Activated CD8-positive, alpha-beta T cell treated with anti-CD3 and anti-CD28 coated beads for 36 hours (primary cell): ENCODE measurements around the gene LRRC3. TPM values are rescaled to one million over a fixed set of nuclear protein-coding genes. Genes with fewer than 3 reads are reported as not detected.

Experiments used
- ATAC-seq: fragments of 200-7000 bp; cut with Tn5 transposase; one replicate; pipeline ENCODE4 v1.10.0; 2021; ENCODE audit warnings: mild to moderate bottlenecking, moderate library complexity
- CTCF ChIA-PET: fragments of 350-600 bp; sonication (Branson Sonifier 250); formaldehyde crosslinking; loops from one replicate; lab custom pipeline; 2021; ENCODE audit warnings: antibody characterized with exemption; lab: Charles Lee
- POLR2A ChIA-PET: fragments of 350-600 bp; sonication (Branson Sonifier 250); formaldehyde crosslinking; loops from one replicate; lab custom pipeline; 2021; ENCODE audit warnings: antibody characterized with exemption; lab: Charles Lee
- DNase-seq: peaks from one replicate; pipeline ENCODE4 v3.0.0-alpha.2; 2020
- H3K27ac Mint-ChIP-seq: one replicate; pipeline ENCODE4 v1.8.0; 2021; ENCODE audit warnings: mild to moderate bottlenecking, mixed read lengths
- H3K27me3 Mint-ChIP-seq: one replicate; pipeline ENCODE4 v1.8.0; 2021; ENCODE audit warnings: mixed read lengths
- H3K36me3 Mint-ChIP-seq: one replicate; pipeline ENCODE4 v1.8.0; 2021; ENCODE audit warnings: low read depth, mixed read lengths
- H3K4me1 Mint-ChIP-seq: one replicate; pipeline ENCODE4 v1.8.0; 2021; ENCODE audit warnings: low read depth, mixed read lengths
- H3K4me3 Mint-ChIP-seq: one replicate; pipeline ENCODE4 v1.8.0; 2021; ENCODE audit warnings: mild to moderate bottlenecking, moderate library complexity, mixed read lengths
- H3K9me3 Mint-ChIP-seq: one replicate; pipeline ENCODE4 v1.8.0; 2021; ENCODE audit warnings: mixed read lengths
- CTCF ChIP-seq: fragments of 200-600 bp; IDR thresholded peaks from one replicate; pipeline ENCODE4 v1.8.0; 2022; ENCODE audit warnings: antibody characterized with exemption, mild to moderate bottlenecking
- intact Hi-C: fragments of 100-400 bp; cut with micrococcal nuclease; formaldehyde crosslinking; loops from one replicate; pipeline ENCODE4 v1.10.0; 2022
- total RNA-seq, 2 experiments: library from RNA; stranded (reverse); gene quantifications; one replicate each; pipeline ENCODE4 v1.2.3, GENCODE V29; 2021

LRRC3 gene
- total RNA-seq, 2 experiments from 2014 or later, result 1.8 to 1.9 TPM

- no peak for ATAC-seq
- POLR2A ChIA-PET, result no interaction called here
- H3K9me3 Mint-ChIP-seq, result no peaks in the 10 kb centered on the region
- CTCF ChIA-PET, result no interaction called here
- DNase-seq, result no peak
- no peaks in the 10 kb centered on the region for H3K36me3 Mint-ChIP-seq
- no peak overlapping the region for H3K4me3 Mint-ChIP-seq
- H3K27ac Mint-ChIP-seq, result no peak overlapping the region
- intact Hi-C loops, result no loop called here
- TF ChIP-seq CTCF, result no peak
- no peaks in the 10 kb centered on the region for H3K27me3 Mint-ChIP-seq
- H3K4me1 Mint-ChIP-seq, result no peaks in the 10 kb centered on the region
These were observed 9.0 kb downstream of the LRRC3 start for GRCh38 chr21:44464351-44464750.

DNA sequence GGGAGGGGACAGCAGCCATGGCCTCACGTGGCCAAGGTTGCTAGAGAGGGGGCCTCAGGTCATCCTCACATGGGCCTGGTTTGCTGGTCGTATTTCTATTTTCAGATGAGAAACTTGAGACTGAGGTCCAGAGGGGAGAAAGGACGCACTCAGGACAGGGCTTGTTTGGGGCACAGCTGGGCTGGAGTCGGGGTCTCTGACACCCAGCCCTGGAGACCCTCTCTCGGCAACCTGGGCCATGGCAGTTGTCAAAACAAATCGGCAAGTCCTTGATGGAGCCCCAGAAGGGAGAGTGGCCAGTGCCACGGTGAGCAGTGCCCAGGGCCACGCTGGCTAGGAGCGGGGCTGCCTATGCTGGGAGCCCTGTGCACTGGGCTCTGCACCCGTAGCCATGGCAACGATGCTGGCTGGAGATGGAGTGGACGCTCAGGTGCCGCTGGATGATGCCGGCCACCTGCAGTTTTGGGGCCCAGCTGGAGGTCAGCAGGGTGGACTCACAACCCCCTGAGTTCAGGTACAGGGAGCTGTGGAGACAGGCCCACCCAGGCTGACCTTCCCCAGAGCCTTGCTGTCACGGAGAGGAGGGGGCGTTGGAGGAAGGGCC is 11.1 kb downstream of the LRRC3 start:
- intact Hi-C loops, result no loop called here
- Mint-ChIP-seq H3K27ac (no peak overlapping the region), H3K4me3 (no peak overlapping the region), H3K36me3 (no peaks in the 10 kb centered on the region), H3K4me1 (no peaks in the 10 kb centered on the region), H3K27me3 (no peaks in the 10 kb centered on the region), H3K9me3 (no peaks in the 10 kb centered on the region)
- POLR2A ChIA-PET, result no interaction called here
- no peak for ATAC-seq
- no peak for DNase-seq
- no peak for TF ChIP-seq CTCF
- CTCF ChIA-PET, result no interaction called here

- CTCF ChIA-PET, result no interaction called here
- H3K36me3 Mint-ChIP-seq, result no peaks in the 10 kb centered on the region
- no peak for ATAC-seq
- no peak overlapping the region for H3K27ac Mint-ChIP-seq
- no peaks in the 10 kb centered on the region for H3K27me3 Mint-ChIP-seq
- H3K9me3 Mint-ChIP-seq, result no peaks in the 10 kb centered on the region
- no peaks in the 10 kb centered on the region for H3K4me1 Mint-ChIP-seq
- H3K4me3 Mint-ChIP-seq, result no peak overlapping the region
- no peak for TF ChIP-seq CTCF
- intact Hi-C loops, result no loop called here
- DNase-seq, result no peak
- POLR2A ChIA-PET, result no interaction called here
These were observed 11.9 kb downstream of the LRRC3 start for GRCh38 chr21:44466996-44467858.

DNA sequence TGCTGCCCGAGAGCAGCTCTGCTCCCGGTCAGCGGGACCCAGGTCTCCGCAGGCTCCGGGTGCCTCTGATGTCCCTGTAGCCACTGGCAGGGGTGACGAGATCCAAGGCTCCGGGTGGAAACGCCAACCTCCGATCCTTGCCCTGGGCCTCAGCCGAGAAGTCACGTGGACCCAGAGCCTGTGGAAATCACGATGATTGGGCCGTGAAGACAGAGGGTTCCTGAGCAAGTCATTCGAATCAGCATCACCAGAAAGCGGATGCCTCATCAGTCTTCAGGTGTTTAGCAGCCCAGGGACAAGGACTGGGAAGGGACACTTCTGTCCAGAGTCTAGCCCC is 12.5 kb downstream of the LRRC3 start:
- Mint-ChIP-seq H3K27me3 (no peaks in the 10 kb centered on the region), H3K9me3 (no peaks in the 10 kb centered on the region), H3K4me1 (no peaks in the 10 kb centered on the region), H3K27ac (no peak overlapping the region), H3K4me3 (no peak overlapping the region), H3K36me3 (no peaks in the 10 kb centered on the region)
- no peak for TF ChIP-seq CTCF
- intact Hi-C loops, result no loop called here
- CTCF ChIA-PET, result no interaction called here
- DNase-seq, result no peak
- no peak for ATAC-seq
- POLR2A ChIA-PET, result no interaction called here

GRCh38 chr21:44471341-44471740 is 16.0 kb downstream of the LRRC3 start:
- Mint-ChIP-seq H3K4me3 (no peak overlapping the region), H3K27me3 (no peaks in the 10 kb centered on the region), H3K36me3 (no peaks in the 10 kb centered on the region), H3K9me3 (no peaks in the 10 kb centered on the region), H3K4me1 (no peaks in the 10 kb centered on the region), H3K27ac (no peak overlapping the region)
- DNase-seq (no peak), ATAC-seq (no peak)
- TF ChIP-seq CTCF, result no peak
- CTCF ChIA-PET, result no interaction called here
- intact Hi-C loops, result loop anchor here (10.0 kb wide), 1 partner anchor 127 kb away; no protein-coding TSS in a partner anchor
- POLR2A ChIA-PET, result no interaction called here
